GM12878 (cell line): ENCODE results near the gene SLC39A11. TPM values are rescaled to one million over a fixed set of nuclear protein-coding genes. Genes with fewer than 3 reads are reported as not detected.

ENCODE experiments used
- ATAC-seq: fragments of 200-7000 bp; cut with Tn5 transposase; 3 replicates; pipeline ENCODE4 v1.9.1; 2020; ENCODE audit warnings: mild to moderate bottlenecking, moderate library complexity
- BruUV-seq: library from RNA; stranded (reverse); fragments of 400-500 nt; replicated peaks from 2 replicates; lab custom pipeline; 2021; lab: Mats Ljungman, UMichigan
- CTCF ChIA-PET: fragments of 300-600 bp; sonication (Branson Sonifier 250); formaldehyde crosslinking; extraction: SDS; loops from one replicate; lab custom pipeline; 2021; ENCODE audit warnings: inconsistent platforms; lab: Yijun Ruan, JAX
- POLR2A ChIA-PET: fragments of 350-600 bp; formaldehyde crosslinking; extraction: SDS; loops from one replicate; lab custom pipeline; 2021; ENCODE audit warnings: inconsistent platforms; lab: Charles Lee
- RAD21 ChIA-PET: fragments of 300-600 bp; sonication (Branson Sonifier 250); formaldehyde crosslinking; loops from one replicate; lab custom pipeline; 2023; ENCODE audit warnings: antibody characterized with exemption; ENCODE audit not compliant: unreplicated experiment; lab: Charles Lee
- SMC1A ChIA-PET: fragments of 300-600 bp; sonication (Branson Sonifier 250); formaldehyde crosslinking; loops from one replicate; lab custom pipeline; 2023; ENCODE audit not compliant: unreplicated experiment, uncharacterized antibody; lab: Charles Lee
- DNase-seq: peaks from one replicate; pipeline ENCODE4 v3.0.0-alpha.2; 2011; ENCODE audit warnings: low read depth, low spot score
- FAIRE-seq: peaks from 3 replicates; lab custom pipeline; 2011; peaks lifted over from hg19 to GRCh38; lab: Jason Lieb, UNC
- H2AFZ ChIP-seq: 2 replicates; pipeline ENCODE4 v1.6.0; 2011; ENCODE audit warnings: low read depth, low read length, control low read depth; ENCODE audit not compliant: control insufficient read depth
- H3K27ac ChIP-seq: 2 replicates; pipeline ENCODE4 v1.5.1; 2011; ENCODE audit warnings: control low read depth; ENCODE audit not compliant: control insufficient read depth, insufficient read depth
- H3K27me3 ChIP-seq, 2 experiments: replicated peaks in 1 of 2; 2 replicates each; pipeline versions ENCODE4 v1.6.0 to v1.6.1; 2011; ENCODE audit warnings: low read length in 1 of 2; ENCODE audit not compliant: control insufficient read depth in 2 of 2, insufficient read depth in 2 of 2
- H3K36me3 ChIP-seq, 2 experiments: 2 replicates each; pipeline ENCODE4 v1.5.1; 2011; ENCODE audit warnings: low read length in 1 of 2; ENCODE audit not compliant: control insufficient read depth in 2 of 2, insufficient read depth in 2 of 2
- H3K4me1 ChIP-seq: 2 replicates; pipeline ENCODE4 v1.6.1; 2011; ENCODE audit warnings: mild to moderate bottlenecking, low read length, moderate library complexity, mixed read lengths; ENCODE audit not compliant: control insufficient read depth, insufficient read depth
- H3K4me2 ChIP-seq: 2 replicates; pipeline ENCODE4 v1.6.0; 2011; ENCODE audit warnings: control low read depth; ENCODE audit not compliant: control insufficient read depth, insufficient read depth
- H3K4me3 ChIP-seq: fragments of 200-600 bp; sonication (generic); 2 replicates; pipeline ENCODE4 v1.5.1; 2016
- H3K79me2 ChIP-seq: 2 replicates; pipeline ENCODE4 v1.6.0; 2011; ENCODE audit warnings: low read length; ENCODE audit not compliant: control insufficient read depth, insufficient read depth
- H3K9ac ChIP-seq: 2 replicates; pipeline ENCODE4 v1.8.0; 2011; ENCODE audit warnings: low read length, control low read depth, mixed read lengths; ENCODE audit not compliant: control insufficient read depth, insufficient read depth
- H3K9me3 ChIP-seq: replicated peaks from 3 replicates; pipeline ENCODE4 v1.5.1; 2011; ENCODE audit warnings: mild to moderate bottlenecking, low read length; ENCODE audit not compliant: control insufficient read depth, insufficient read depth
- H4K20me1 ChIP-seq: 2 replicates; pipeline ENCODE4 v1.6.0; 2011; ENCODE audit not compliant: control insufficient read depth, insufficient read depth
- BHLHE40 ChIP-seq, 2 experiments: fragments of 450-650 bp in 1 of 2; IDR thresholded peaks; 2 replicates each; pipeline ENCODE4 v1.6.1; 2011 to 2017; ENCODE audit warnings: low read depth in 2 of 2, borderline replicate concordance in 1 of 2, improper control_type of control experiment in 1 of 2, low read length in 1 of 2, mild to moderate bottlenecking in 1 of 2
- BRCA1 ChIP-seq: IDR thresholded peaks from 2 replicates; pipeline ENCODE4 v1.6.1; 2011; ENCODE audit warnings: low read depth, low read length, improper control_type of control experiment
- CEBPB ChIP-seq, 2 experiments: fragments of 150-350 bp in 1 of 2; IDR thresholded peaks; 2 replicates each; pipeline ENCODE4 v1.6.1; 2012 to 2014; ENCODE audit warnings: low read depth in 2 of 2, low read length in 2 of 2, borderline replicate concordance in 1 of 2, inconsistent platforms in 1 of 2
- CHD4 ChIP-seq: fragments of 200-600 bp; sonication (generic); IDR thresholded peaks from 2 replicates; pipeline ENCODE4 v1.6.1; 2016; ENCODE audit warnings: mild to moderate bottlenecking
- E2F8 ChIP-seq: fragments of 450-650 bp; IDR thresholded peaks from 2 replicates; pipeline ENCODE4 v1.6.1; 2018; ENCODE audit warnings: mild to moderate bottlenecking, low read depth, moderate library complexity; ENCODE audit not compliant: partially characterized antibody
- HDAC2 ChIP-seq: fragments of 200-600 bp; sonication (generic); IDR thresholded peaks from 2 replicates; pipeline ENCODE4 v1.6.1; 2017
- POLR2A ChIP-seq: IDR thresholded peaks from 2 replicates; pipeline ENCODE4 v1.6.1; 2011; ENCODE audit warnings: low read depth, mild to moderate bottlenecking, low read length
- RAD51 ChIP-seq: fragments of 450-650 bp; IDR thresholded peaks from 2 replicates; pipeline ENCODE4 v1.6.1; 2016; ENCODE audit warnings: moderate library complexity, mild to moderate bottlenecking, inconsistent platforms
- SIX5 ChIP-seq: IDR thresholded peaks from 2 replicates; pipeline ENCODE4 v1.6.1; 2011; ENCODE audit warnings: mild to moderate bottlenecking, low read depth, low read length, moderate library complexity; ENCODE audit not compliant: severe bottlenecking
- SKIL ChIP-seq: fragments of 450-650 bp; IDR thresholded peaks from 2 replicates; pipeline ENCODE4 v1.6.1; 2017; ENCODE audit warnings: mild to moderate bottlenecking, low read depth, inconsistent platforms; ENCODE audit not compliant: poor library complexity, severe bottlenecking
- WRNIP1 ChIP-seq: IDR thresholded peaks from 2 replicates; pipeline ENCODE4 v1.6.1; 2011; ENCODE audit warnings: low read depth, low read length, improper control_type of control experiment, borderline replicate concordance
- YBX1 ChIP-seq: fragments of 450-650 bp; IDR thresholded peaks from 2 replicates; pipeline ENCODE4 v1.6.1; 2016; ENCODE audit warnings: antibody characterized with exemption
- ZBED1 ChIP-seq: IDR thresholded peaks from 2 replicates; pipeline ENCODE4 v1.6.1; 2016; ENCODE audit warnings: borderline replicate concordance
- ZZZ3 ChIP-seq: IDR thresholded peaks from 2 replicates; pipeline ENCODE4 v1.6.1; 2011; ENCODE audit warnings: low read depth; ENCODE audit not compliant: control insufficient read depth, insufficient read length
- WGBS: methylation state at CpG from one replicate; pipeline ENCODE4 v1.1.6; 2016; ENCODE audit warnings: low lambda C conversion rate; ENCODE audit not compliant: insufficient replicate concordance, insufficient coverage; ENCODE audit errors: missing lambda C conversion rate; 5-methylcytosine and 5-hydroxymethylcytosine counted together
- in situ Hi-C: fragments of 300-500 bp; cut with MboI; formaldehyde crosslinking; loops from 9 replicates; pipeline ENCODE4 v1.14.3; 2018; ENCODE audit warnings: mixed read lengths
- intact Hi-C: fragments of 100-400 bp; cut with micrococcal nuclease; formaldehyde crosslinking; loops from one replicate; pipeline ENCODE4 v1.14.2; 2022; ENCODE audit not compliant: unreplicated experiment
- polyA plus RNA-seq, 11 experiments: library from polyadenylated mRNA; depleted of rRNA in 4 of 11; unstranded in 6 of 11; stranded (reverse) in 5 of 11; fragments of >200 nt; fragmentation: Nextera tagmentation in 4 of 11; fragmentation: Illumina TruSeq in 1 of 11; extraction: Ambion mirVana in 4 of 11; extraction: Trizol in 1 of 11; gene quantifications; 1 replicate in 1 of 11; 2 replicates in 10 of 11; pipeline versions ENCODE4 v1.2.1 to v1.2.3, GENCODE V29; 2011 to 2016; ENCODE audit warnings: inconsistent platforms in 2 of 11, missing spikeins in 2 of 11, low read depth in 1 of 11
- total RNA-seq, 4 experiments: library from RNA; depleted of rRNA in 3 of 4; stranded (reverse); fragments of >200 nt in 3 of 4; fragmentation: Illumina TruSeq in 1 of 4; extraction: Trizol in 1 of 4; gene quantifications; 2 replicates each; pipeline versions ENCODE4 v1.2.1 to v1.2.3, GENCODE V29; 2013 to 2021

SLC39A11 gene
- total and polyA plus RNA-seq, 10 of the 15 experiments (the other 5 are each of a cell fraction or from before 2014, with no cell fraction given): 8.6 to 23.8 (median 14.0) TPM

DNA sequence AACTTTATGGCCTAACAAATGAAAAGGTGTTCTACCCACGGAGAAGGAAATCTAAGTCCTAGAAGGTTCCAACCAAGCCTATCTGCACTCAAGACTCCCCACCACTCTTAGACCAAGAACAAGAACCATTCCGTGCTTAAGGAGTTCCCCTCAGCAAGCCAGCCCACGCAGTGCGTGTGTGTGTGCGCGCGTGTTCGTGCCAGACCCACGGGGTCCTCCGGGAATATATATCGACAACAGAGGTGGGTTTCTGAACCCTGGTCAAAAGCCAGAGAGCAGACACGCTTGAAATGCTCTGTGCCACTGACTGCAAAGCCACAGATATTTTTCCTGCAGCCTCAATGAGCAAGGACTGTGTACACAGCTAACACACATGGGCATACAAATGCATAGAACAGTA is 70.7 kb downstream of the SLC39A11 start:
- intact Hi-C loops: no loop called here
- no peak for ATAC-seq

More for the DNA sequence above, 70.7 kb downstream of the SLC39A11 start:
- DNase-seq: no peak
- H3K27ac ChIP-seq: no peak overlapping the region
- no peak overlapping the region for H2AFZ ChIP-seq
- BruUV-seq: no TSS peak
- SMC1A ChIA-PET: no interaction called here
- no peaks in the 10 kb centered on the region for H3K4me1 ChIP-seq
- no peak overlapping the region for H3K4me3 ChIP-seq
- peak; percentile 56 for FAIRE-seq
- RAD21 ChIA-PET: no interaction called here
- CTCF ChIA-PET: no interaction called here
- no peak overlapping the region for H3K4me2 ChIP-seq
- in situ Hi-C loops: no loop called here
- peaks cover 3% of the 10 kb centered on the region; the same call in 1 of the 2 replicates for H3K79me2 ChIP-seq
- no peak overlapping the region for H3K9ac ChIP-seq
- H3K9me3 ChIP-seq: peaks cover 5% of the 10 kb centered on the region; the same call in 2 of the 3 replicates
- H3K36me3 ChIP-seq: no peaks in the 10 kb centered on the region; a peak in 1 of 4 replicates
- 91% methylated on average over 12 of the region's 12 CpGs for WGBS
- no peaks in the 10 kb centered on the region for H3K27me3 ChIP-seq
- POLR2A ChIA-PET: no interaction called here
- H4K20me1 ChIP-seq: no peaks in the 10 kb centered on the region
- no peak for TF ChIP-seq ZZZ3
- no peak for TF ChIP-seq RAD51
- no peak for TF ChIP-seq SKIL
- TF ChIP-seq YBX1: no peak
- no peak for TF ChIP-seq BRCA1
- no peak for TF ChIP-seq WRNIP1
- TF ChIP-seq BHLHE40 (IDR thresholded peaks at IDR 0.05; ENCODE audit: borderline replicate concordance in 1 of 2, low read depth in 2 of 2, low read length in 1 of 2): no peak
- no peak for TF ChIP-seq HDAC2
- TF ChIP-seq E2F8: no peak
- TF ChIP-seq CEBPB (IDR thresholded peaks at IDR 0.05; ENCODE audit: borderline replicate concordance in 1 of 2, low read depth in 2 of 2, low read length in 2 of 2): no peak
- no peak for TF ChIP-seq SIX5
- TF ChIP-seq ZBED1: no peak
- no peak for TF ChIP-seq POLR2A
- no peak for TF ChIP-seq CHD4
- TF ChIP-seq, all 136 proteins: peak for 0
